Amygdala (tissue), 56 donors: Measurements from ENCODE around the gene RPS25.
"Not testable (repeated sequence)": the region's sequence is repeated elsewhere in the genome, so short reads cannot be mapped to it uniquely, and the experiment has no call there.

ENCODE experiments used
- DNase-seq, 56 donors: peaks; one replicate each; lab custom pipeline; 2025; lab: John Stamatoyannopoulos, UW

Gene RPS25

DNA sequence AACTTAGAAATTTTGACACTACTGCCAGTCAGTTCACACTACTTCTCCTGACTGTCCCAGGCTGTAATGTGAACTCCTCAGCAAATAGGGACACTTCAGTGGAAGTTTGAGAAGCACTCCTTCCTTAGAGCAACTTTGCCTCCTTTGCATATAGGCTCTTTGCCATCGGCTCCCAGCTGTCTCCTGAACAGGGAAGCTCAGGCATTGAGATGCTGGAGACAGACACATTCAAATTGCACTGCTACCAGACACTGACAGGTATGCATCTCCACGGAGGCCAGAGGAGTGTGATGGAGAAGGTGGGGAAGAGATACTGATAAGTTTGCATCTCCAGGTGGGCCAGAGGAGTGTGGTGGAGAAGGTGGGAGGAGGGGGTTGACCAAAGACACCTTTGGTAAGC, 1.9 kb upstream of the RPS25 start:
- no peak for DNase-seq

DNA sequence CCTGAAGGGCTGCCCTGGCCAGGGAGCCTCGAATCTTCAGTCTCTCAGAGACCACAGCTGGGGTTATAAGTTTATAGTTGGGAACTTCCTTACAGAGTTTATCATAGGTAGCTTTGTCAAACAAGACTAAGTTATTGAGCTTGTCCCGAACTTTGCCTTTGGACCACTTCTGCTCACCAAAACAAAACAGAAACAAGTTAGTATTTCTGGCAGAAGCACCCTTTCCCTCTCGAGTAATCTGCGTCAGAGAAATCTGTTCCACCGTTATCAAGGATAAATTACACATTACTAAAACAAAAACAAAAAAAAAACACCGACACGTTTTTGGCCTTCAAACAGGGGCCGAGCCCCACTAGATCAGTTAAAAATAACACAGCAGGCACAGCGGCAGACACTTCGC, 766 bp downstream of the RPS25 start:
- DNase-seq: not testable (repeated sequence)

DNA sequence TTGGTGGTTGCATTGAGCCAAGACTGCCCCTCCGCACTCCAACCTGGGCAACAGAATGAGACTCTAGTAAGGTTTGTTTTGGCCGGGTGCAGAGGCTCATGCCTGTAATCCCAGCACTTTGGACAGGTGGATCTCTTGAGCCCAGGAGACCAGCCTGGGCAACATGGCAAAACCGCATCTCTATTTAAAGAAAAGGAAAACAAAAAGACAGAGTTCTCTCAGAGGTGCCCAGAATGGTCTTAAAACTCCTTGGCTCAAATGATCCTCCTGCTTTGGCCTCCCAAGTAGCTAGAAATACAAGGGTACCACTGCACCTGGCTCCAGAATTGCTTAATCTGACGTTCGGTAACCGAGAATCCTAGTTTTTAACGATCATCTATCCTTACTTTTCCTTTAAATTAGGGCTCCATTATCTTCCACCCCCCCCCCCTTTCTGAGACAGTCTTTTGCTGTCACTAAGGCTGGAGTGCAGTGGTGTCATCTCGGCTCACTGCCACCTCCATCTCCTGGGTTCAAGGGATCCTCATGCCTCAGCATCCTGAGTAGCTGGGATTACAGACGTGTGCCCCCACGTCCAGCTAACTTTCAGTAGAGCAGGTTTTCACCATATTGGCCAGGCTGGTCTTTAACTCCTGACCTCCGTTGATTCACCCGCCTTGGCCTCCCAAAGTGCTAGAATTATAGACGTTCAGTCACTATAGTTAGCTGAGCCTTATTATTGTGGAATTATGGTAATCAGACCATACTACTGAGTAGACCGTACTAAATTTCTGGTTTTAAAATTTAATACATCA, 1.7 kb downstream of the RPS25 start:
- no peak for DNase-seq

DNA sequence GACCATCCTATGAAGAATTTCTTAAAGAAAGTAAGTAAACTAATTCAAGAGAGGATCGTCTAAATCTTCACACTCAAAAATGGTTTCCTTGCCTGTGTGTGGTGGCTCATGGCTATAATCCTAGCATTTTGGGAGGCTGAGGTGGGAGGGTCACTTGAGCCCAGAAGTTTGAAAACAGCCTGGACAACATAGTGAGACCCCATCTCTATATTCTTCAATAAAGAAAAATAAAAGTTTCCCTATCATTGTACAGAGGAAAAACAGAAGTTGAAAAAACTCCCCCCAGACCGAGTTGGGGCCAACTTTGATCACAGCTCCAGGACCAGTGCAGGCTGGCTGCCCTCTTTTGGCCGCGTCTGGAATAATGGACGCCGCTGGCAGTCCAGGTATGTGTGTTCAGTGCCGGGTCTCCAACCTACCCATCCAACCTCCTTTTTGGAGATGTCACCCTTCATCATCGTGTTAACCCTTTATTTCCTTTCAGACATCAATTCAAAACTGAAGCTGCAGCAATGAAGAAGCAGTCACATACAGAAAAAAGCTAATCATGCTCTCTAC, 3.0 kb downstream of the RPS25 start:
- DNase-seq: no peak

DNA sequence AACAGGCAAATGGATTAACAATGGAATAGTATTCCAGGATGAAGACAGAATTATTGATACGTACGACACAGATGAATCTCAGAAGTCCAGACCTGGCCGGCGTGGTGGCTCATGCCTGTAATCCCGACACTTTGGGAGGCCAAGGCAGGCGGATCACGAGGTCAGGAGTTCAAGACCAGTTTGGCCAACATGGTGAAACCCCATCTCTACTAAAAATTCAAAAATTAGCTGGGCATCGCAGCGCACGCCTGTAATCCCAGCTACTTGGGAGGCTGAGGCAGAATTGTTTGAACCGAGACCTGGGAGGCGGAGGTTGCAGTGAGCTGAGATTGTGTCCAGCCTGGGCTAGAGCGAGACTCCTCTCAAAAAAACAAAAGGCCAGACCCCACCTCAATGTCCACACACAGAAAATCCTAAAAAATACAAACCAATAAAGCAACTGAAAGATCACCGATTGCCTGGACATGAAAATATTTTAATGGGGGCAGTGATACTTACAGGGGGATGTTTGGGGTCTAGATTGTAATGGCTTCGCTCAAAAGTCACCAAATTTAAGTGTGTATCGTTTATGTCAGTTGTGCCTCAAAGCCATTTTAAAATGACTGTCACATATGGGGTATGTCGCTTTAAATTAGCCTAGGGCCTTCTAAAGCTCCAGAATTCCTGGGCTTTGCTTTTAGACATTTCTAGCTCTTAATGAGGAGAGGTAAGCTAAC, 3.8 kb downstream of the RPS25 start:
- DNase-seq: no peak

DNA sequence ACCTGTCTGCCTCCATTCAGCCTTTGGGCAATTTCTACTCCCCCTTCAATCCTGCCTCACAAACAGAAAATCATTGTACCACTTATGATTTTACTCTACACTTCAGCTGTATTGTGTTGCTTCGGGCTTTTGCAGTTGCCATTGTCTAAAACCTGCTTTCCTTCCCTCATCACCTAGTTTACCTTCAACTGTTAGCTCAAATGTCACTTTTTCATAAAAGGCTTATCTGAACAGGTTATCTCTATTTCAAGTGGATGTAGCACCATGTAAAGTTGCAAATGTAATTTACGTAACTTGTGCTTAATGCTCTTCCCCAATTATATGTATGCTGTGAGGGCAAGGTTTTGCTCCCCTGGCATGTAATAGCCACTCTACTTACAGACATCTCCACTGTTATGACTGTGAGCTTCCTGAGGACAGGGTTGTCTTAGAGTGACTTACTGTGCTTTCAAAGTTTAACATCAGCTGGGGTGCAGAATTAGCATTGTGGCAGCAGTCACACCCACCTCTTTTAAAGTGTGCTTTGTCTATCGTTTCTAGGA, 5.4 kb downstream of the RPS25 start:
- no peak for DNase-seq

DNA sequence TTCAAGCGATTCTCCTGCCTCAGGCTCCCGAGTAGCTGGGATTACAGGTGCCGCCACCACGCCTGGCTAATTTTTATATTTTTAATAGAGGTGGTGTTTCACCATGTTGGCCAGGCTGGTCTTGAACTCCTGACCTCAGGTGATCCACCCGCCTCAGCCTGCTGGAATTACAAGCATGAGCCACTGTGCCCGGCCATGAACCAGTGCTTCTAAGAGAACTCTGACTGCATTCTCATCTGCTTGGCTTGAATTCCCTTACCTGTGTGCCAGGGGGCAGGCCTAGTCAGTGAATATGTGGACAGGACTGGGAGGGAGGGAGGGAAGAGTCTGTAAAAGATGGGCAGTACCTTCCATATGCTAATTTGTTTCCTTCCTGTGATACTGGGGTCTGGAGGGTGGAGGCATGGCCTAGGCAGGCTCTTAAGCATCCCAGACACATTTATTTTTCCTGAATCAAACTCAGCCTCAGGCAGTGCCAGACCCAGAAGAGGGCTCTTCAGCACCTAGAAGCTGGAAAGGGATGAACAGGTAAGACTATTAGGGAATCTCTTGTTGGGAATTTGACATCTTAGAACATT, 6.6 kb downstream of the RPS25 start:
- no peak for DNase-seq

DNA sequence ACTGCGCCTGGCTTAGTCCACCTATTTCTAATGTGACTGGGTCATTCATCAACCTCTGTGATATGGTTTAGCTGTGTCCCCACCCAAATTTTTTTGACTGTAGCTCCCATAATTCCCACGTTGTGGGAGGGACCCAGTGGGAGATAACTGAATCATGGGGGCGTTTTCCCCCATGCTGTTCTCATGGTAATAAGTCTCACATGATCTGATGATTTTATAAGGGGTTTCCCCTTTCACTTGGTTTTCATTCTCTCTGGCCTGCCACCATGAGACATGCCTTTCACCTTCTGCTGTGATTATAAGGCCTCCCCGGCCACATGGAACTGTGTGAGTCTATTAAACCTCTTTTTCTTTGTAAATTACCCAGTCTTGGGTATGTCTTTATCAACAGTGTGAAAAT, 11.5 kb downstream of the RPS25 start:
- DNase-seq: no peak

DNA sequence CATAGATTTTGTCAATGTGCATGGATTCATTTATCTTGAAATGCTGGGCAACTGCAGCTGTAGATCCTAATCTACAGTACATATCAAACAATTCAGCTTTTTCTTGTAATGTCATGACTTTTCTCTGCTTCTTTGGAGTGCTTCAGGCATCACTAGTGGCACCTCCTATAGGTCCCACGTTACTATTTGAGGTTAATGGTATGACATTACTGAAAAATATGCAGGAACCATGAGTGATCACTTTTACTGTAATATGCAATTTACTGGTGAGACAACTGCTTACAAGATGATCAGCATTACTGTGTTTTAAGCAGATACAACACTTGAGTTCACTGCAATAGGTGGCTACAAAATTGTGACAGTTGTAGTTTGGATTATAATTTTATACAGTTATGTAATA, 17.2 kb downstream of the RPS25 start:
- DNase-seq: no peak

DNA sequence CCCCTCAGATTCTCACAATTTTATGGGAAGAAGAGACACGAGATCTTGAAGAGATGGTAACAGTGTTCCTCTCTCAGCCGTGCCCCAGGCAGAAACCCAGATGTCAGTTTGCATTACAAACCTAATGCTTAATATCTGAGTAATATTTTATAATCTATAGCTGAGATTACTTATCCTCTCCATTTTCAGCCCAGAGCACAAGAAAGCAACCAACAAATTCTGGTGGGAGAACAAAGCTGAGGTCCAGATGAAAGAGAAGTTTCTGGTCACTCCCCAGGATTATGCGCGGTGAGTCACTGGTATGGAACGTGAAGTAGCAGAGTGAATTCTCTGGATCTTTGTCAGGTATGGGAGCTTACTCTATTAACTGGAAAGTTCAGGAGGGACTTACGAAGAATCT, 19.3 kb downstream of the RPS25 start:
- no peak for DNase-seq

DNA sequence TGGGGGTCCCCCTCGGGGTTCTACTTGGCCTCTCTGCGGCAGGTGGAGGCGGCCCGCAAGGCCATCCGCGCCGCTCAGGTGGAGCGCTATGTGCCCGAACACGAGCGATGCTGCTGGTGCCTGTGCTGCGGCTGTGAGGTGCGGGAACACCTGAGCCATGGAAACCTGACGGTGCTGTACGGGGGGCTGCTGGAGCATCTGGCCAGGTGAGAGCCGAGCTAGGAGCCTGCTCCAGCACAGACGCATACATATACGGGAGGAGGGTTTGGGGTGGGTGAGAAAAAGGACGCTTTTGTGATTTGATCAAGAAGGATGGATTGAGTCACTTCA, 19.8 kb downstream of the RPS25 start:
- peak in 3 of 56 donors; percentile 34 to 50 (median 42) for DNase-seq

DNA sequence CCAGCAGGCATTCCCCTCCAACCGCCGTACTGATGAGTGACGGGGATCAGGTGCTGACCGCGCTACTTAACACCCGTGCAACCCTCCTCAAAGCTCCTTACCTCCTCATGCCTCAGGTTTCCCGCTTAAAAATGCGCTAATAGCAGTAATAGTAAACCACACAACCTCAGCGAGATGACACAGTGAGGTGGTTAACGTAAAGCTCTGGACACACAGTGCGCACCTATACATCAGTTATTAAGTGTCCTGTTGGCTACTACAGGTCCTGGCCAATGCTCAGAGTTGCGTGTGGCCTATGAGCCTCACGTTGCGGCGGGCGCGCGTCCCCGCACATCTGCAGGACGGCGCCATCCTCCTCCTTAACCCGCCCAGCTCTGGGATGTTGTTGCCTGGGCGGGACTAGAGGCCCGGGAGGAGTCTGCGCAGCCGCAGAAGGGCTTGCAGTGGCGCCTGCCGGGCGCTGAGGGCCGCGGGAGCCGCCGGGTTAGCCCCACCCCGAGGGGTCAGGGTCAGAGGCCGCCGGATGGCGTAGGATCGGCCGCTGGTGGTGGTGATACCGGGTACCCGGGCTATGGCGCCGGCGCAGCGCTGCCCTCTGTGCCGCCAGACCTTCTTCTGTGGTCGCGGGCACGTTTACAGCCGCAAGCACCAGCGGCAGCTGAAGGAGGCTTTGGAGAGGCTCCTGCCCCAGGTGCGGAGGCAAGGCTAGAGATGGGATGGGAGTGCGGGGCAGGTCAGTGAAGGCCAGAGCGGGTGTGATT, 20.3 kb downstream of the RPS25 start, which contains the start of gene CENATAC:
Gene CENATAC (plus strand): TSS at position 512 of the 761 bp plus-strand sequence. CDS start 60 bp downstream, at position 572.
- peak; percentile 66 to 98 (median 92) for DNase-seq

DNA sequence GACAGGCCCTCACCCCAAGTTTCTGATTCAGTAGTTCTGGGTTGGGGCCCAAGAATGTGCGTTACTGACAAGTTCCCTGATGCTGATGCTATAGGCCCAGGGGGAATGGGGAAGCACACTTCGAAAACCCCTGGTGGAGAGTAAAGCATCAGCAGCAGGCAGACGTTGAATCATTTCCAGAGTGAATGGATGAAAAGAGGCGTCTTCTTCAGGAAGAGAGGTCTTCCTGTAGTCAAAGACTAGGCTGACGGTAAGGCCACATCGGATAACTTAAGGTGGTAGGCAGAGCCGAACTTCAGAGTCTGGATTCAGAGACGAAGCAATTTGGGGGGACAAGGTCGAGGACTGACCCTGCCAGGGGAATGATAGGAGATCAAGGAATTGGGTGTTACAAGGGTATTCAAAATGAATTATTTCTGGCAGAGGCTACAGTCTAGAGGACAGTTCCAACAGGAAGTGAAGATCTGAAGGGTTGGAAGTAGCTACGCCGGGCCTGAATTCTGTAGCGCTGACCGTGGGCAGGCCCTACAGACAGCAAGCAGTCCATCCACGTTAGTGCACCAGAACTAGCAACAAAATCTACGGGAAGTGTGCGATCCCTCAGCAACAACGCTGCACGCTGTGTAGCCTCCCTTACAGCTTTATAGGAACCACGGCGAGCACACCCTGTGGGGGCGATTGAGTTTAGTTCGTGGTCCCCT, 21.1 kb downstream of the RPS25 start:
- DNase-seq: peak in 5 of 56 donors; percentile 26 to 54 (median 38)

DNA sequence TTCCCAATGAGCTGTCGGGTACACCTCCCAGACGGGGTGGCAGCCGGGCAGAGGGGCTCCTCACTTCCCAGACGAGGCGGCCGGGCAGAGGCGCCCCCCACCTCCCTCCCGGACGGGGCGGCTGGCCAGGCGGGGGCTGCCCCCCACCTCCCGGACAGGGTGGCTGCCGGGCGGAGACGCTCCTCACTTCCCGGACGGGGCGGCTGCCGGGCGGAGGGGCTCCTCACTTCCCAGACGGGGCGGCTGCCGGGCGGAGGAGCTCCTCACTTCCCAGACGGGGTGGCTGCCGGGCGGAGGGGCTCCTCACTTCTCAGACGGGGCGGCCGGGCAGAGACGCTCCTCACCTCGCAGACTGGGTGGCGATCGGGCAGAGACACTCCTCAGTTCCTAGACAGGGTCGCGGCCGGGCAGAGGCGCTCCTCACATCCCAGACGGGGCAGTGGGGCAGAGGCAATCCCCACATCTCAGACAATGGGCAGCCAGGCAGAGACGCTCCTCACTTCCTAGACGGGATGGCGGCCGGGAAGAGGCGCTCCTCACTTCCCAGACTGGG, 26.6 kb downstream of the RPS25 start:
- DNase-seq: not testable (repeated sequence)

DNA sequence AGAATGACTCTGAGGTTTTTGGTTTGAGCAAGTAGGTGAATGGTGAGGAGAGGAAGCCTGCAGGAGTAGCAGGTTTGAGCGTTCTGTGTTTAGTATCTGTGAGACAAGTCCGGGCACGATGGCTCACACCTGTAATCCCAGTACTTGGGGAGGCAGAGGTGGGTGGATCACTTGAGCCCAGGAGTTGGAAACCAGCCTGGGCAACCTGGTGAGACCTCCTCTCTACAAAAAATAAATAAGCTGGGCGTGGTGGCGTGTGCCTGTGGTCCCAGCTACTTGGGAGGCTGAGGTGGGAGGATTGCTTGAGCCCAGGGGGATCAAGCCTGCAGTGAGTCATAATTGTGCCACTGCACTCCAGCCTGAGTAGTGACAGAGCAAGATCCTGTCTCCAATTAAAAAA, 29.9 kb downstream of the RPS25 start:
- no peak for DNase-seq

DNA sequence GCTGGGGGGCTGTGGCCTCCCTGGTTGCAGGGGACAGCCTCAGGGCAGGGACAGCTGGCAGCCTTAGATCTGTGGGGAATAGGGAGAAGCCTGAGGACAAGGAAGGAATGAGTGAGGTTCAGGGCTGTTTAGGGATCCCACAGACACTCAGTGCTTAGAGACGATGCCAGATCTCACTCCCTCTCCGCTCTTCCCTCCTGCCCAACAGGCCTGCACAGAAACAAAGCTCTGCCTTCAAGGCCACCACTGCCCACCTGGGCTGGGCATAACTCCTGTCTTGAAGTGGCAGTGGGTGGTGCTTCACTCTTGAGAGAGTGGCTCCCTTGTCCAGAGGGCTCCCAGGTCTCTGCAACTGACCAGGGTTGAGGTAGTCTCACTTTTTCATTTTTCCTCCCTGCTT, 33.3 kb downstream of the RPS25 start:
- no peak for DNase-seq

DNA sequence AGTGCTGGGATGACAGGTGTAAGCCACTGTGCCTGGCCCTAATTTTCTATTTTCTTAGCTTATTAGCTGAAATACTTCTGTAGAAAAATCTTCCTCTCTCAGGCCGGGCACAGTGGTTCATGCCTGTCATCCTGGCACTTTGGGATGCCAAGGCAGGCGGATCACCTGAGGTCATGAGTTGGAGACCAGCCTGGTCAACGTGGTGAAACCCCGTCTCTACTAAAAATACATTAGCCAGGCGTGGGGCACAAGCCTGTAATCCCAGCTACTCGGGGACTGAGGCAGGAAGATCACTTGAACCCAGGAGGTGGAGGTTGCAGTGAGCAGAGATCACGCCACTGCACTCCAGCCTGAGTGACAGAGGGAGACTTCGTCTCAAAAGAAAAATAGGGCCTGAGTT, 33.8 kb downstream of the RPS25 start:
- DNase-seq: not testable (repeated sequence)

DNA sequence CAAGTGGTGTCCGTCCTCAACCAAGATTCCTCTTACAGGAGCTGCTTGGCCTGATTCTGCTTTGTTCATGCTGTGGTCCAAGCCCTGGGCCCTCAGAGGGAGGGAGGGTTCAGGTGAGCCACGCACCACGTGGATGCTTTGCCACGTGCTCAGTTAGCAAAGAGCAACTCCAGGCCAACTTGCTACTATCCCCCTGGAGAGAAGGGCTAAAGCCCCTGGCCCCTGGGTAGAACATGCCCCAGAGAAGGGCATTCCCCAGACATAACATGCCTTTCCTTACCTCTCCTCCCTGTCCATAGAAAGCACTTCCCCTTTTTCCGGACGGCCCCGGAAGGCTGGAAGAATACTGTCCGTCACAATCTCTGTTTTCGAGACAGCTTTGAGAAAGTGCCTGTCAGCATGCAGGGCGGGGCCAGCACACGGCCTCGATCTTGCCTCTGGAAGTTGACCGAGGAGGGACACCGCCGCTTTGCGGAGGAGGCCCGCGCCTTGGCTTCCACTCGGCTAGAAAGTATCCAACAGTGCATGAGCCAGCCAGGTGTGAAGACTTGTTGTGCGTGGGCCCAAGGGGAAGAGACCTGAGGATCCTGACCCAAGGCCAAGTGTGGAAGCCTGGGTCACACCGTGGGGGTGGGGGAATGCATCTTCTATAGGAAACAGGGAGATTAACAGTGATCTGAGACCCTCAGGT, 37.8 kb downstream of the RPS25 start:
- peak in 5 of 56 donors; percentile 8 to 42 (median 17) for DNase-seq

DNA sequence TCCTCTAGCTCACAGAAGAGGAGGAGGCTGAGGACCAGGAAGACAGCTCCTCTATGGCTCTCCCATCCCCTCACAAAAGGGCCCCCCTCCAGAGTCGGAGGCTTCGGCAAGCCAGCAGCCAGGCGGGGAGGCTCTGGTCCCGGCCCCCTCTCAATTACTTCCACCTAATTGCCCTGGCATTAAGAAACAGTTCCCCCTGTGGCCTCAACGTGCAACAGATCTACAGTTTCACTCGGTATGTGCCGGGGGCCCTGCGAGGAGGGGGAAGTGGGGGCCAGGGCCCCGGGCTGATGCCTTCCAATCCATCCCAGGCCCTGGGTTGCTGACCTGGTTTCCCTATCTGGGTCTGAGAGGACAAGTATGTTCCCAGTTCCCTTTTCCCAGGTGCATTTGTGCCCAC, 38.7 kb downstream of the RPS25 start:
- no peak for DNase-seq
